HUDEP-2 (cell line): ENCODE data around the gene PHYH.

Experiments used
- DNase-seq, 76 experiments: peaks; one replicate each; lab custom pipeline; 2025; ENCODE audit not compliant: unreplicated experiment in 76 of 76; lab: John Stamatoyannopoulos, UW

The PHYH gene

GRCh38 chr10:13231190-13231589 lies 68.7 kb downstream of the PHYH start:
- no peak for DNase-seq
